GM12874 (cell line): ENCODE data around the gene NCMAP.

Experiments
- CTCF ChIP-seq: IDR thresholded peaks from 2 replicates; pipeline ENCODE4 v1.5.1; 2011; ENCODE audit warnings: low read depth, mild to moderate bottlenecking, control low read depth, low read length, moderate library complexity; ENCODE audit not compliant: insufficient read depth

Gene NCMAP

GRCh38 chr1:24551290-24551959 is 4.5 kb upstream of the NCMAP start:
- no peak for TF ChIP-seq CTCF

- TF ChIP-seq CTCF = no peak
Measured at GRCh38 chr1:24551960-24552571, 3.8 kb upstream of the NCMAP start.

GRCh38 chr1:24553931-24554330 is 2.0 kb upstream of the NCMAP start:
- TF ChIP-seq CTCF = no peak

- no peak for TF ChIP-seq CTCF
Measured at GRCh38 chr1:24554714-24555113, 1.2 kb upstream of the NCMAP start.

GRCh38 chr1:24556414-24556795 is 518 bp downstream of the NCMAP start:
- no peak for TF ChIP-seq CTCF

- TF ChIP-seq CTCF = no peak
Measured at GRCh38 chr1:24557220-24557619, 1.3 kb downstream of the NCMAP start.

GRCh38 chr1:24557711-24558131 is 1.8 kb downstream of the NCMAP start:
- no peak for TF ChIP-seq CTCF
